SK-N-DZ (cell line): Measurements from ENCODE around the gene DOHH.
"Not testable (repeated sequence)": the region's sequence is repeated elsewhere in the genome, so short reads cannot be mapped to it uniquely, and the experiment has no call there.

Source experiments
- DNase-seq: peaks from one replicate; pipeline ENCODE4 v3.0.0-alpha.2; 2015; ENCODE audit warnings: low spot score

The DOHH gene

GRCh38 chr19:3519126-3519525 lies 18.7 kb upstream of the DOHH start:
- DNase-seq, result no peak

- DNase-seq, result no peak
Measured at GRCh38 chr19:3518659-3519058, 18.2 kb upstream of the DOHH start.

GRCh38 chr19:3518255-3518654 lies 17.8 kb upstream of the DOHH start:
- DNase-seq, result no peak

- no peak for DNase-seq
Measured at GRCh38 chr19:3517638-3518037, 17.2 kb upstream of the DOHH start.

GRCh38 chr19:3516675-3517207 lies 16.3 kb upstream of the DOHH start:
- DNase-seq, result no peak

GRCh38 chr19:3515891-3516422 lies 15.5 kb upstream of the DOHH start:
- DNase-seq, result no peak

GRCh38 chr19:3514930-3515329 lies 14.5 kb upstream of the DOHH start:
- DNase-seq, result no peak

DNA sequence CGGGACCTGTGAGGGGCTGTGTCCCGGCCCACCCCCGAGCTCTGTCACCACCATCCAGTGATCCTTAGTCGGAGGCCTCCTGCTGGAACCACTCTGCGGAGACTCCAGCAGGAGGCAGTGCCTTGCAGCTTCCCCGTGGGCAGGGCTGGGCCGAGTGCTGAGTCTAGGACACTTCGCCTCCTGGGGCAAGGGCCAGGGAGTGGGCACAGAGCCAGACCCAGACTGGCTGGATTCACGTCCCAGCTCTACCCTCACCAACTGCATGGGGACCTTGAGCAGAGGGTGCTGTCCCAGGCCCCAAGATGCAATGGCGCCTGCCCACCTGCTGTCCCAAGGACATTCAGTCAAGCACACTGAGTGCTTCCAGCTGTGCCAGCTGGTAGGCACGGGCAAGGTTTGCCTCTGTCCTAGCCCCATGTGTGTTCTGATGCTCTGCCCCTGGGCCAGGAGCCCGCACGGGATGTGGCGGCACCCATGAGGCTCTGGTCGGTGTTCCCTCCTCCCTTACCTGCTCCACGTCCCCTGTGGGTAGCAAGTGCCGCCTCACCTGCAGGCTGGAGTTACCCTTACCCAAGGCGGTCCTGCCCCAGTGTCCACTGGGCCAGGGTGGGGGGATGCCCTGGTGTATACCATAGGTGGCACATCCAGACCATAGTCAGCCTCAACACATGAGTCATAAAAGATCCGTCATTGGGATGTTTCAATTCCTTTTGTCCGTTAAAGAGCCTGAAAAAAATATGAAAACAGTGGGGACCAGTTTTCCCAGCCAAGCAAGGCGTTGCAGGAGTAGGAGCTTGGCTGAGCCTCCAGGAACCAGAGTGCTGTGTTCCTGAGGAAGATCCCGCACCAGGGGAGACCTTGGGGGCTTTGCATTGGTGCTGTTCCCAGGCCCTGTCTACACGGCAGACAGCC lies 13.0 kb upstream of the DOHH start:
- no peak for DNase-seq

- no peak for DNase-seq
Measured at GRCh38 chr19:3512562-3513228, 12.2 kb upstream of the DOHH start.

DNA sequence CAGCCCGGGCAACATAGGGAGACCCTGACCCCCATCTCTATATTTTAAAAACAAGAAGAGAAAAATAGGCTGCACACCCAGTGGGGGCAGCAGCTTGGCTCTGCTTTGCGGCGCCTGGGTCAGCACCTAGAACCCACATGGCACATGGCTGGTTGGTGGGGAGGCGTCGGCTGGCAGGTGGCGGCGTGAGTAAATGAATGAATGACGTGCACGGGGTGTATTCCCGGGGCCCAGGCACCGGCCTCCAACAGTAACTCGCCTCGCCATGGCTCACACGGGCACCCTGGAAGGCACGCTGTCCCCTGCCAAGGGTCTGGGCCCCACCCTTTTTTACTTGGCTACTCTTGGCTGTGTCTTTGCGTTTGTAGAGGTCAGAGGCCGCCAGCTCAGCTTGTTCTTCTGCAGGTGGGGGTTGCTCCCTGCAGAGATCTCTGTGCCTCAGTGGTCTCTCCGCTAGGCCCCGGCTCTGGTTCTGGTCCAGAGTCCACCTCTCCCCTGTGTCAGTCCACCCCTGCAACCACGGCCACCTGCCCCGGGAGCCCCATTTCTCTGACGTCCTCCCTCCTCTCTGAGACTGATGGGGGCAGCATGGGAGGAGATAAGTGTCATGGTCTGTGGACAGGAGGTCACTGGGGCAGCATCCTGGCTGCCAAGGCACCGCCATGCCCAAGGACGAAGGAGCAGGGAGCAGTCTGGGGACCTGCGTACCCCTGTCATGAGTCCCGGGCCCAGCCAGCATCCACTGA lies 11.2 kb upstream of the DOHH start:
- no peak for DNase-seq

DNA sequence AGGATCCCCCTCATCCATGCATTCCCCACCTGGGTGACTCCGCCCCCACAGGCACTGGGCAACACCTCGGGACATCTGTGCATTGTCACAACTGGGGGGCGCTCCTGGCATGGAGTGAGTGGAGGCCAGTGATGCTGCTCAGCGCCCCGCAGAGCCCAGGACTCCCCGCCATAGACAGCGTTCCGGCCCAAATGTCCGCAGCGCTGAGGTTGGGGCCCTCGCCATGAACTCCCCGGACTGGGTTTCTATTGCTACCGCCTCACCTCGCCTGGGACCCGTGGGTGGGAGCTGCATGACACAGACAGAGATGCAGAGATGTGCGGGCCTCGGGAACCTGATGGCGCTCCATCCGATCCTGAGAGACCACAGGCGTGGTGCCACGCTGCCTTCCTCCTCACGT lies 10.3 kb upstream of the DOHH start:
- DNase-seq, result no peak

DNA sequence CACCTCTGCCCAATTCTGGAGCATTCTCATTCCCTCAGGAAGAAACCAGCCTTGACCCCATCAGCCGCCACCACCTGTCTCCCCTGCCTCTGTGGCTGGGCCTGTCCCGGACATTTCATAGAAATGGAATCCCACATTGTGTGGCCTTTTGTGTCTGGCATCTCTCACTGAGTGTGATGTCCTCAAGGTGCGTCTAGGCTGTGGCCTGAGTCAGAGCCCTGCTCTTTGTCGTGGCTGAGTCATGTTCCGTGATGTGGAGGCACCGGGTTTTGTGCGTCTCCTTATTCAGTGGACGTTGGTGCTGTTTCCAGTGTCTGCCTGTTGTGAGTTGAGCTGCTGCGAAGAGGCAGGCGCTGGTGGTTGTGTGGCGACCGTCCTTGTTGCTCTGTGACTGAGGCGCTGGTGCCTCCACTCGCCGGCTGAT lies 9.1 kb upstream of the DOHH start:
- no peak for DNase-seq

DNA sequence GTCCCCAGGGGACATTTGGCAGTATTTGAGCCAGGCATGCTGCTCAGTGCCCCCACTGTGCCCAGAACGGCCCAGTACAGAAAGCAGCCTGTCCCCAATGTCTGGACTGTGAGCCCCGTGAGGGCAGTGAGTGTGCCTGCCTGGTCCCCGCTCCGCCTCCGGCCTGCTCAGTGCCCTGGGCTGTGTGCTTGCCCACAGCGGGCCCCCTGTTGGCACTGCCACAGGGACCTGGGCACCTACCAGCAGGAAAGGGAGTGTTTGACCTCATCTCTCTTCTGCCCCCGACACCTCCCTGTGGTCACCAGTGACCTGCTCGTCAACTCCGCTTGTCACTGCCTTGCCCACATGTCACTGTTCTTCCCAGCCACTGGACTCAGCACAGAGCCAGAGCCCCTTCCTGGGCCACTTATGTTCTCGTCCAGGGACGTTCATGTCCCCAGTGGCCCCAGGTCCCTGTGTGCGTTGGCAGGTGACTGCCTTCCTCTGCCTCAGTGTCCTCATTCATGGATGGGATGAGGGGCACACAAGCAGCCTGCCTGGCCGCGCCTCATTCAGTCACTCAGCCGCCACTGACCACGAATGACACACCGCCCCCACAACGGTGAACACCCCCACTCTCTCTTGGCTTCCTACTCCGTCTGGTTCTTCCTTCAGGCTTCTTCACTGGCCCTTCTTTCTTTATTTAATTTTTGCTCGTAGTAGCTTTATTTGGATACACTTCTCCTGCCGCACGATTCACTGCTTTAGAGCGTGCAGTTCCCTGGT lies 8.5 kb upstream of the DOHH start:
- no peak for DNase-seq

- DNase-seq, result not testable (repeated sequence)
Measured at GRCh38 chr19:3508121-3508661, 7.7 kb upstream of the DOHH start.

- no peak for DNase-seq
Measured at GRCh38 chr19:3507371-3508120, 7.1 kb upstream of the DOHH start.

DNA sequence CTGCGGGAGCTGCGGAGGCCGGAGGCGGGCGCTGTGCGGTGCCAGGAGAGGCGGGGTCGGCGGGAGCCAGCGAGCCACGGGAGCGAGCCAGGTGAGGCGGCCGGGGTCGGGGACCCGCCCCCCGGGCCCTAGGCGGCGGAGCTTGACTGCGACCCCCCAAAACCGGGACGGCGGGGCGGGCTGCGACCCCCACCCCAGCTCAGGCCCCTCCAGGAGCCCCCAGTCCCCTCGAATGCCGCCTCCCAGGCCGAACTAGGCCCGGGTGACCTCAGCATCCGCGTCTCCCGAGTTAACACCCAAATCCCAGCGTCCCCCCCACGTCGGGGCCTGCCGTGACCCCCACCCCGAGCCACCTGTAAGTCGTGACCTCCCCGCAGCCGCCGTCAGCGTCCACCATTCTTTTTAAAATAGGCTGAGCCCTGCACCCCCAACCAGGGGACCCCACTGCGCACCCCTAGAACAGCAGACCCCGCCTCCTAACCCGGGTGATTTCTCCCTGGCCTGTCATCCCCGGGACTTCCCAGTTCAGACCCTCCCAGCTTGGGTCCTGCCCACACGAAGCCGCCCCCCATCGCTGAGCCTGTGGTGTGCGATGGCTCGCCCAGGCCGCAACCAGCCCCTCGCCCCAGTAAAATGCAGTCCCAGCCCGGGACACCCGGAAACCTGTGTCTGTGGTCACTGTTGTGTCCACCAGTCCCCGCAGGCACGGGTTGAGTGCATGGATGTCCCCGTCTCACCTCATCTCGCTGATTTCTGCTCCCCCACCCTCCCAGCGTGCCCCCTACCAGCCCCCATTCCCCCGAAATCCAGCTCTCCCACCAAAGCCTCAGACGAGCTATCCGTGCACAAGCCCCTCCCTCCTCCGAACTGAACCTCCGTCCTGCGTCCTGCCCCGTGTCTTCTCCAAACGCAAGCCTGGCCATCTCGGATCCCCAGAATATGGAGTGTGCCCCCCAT lies 6.2 kb upstream of the DOHH start:
- DNase-seq, result no peak

DNA sequence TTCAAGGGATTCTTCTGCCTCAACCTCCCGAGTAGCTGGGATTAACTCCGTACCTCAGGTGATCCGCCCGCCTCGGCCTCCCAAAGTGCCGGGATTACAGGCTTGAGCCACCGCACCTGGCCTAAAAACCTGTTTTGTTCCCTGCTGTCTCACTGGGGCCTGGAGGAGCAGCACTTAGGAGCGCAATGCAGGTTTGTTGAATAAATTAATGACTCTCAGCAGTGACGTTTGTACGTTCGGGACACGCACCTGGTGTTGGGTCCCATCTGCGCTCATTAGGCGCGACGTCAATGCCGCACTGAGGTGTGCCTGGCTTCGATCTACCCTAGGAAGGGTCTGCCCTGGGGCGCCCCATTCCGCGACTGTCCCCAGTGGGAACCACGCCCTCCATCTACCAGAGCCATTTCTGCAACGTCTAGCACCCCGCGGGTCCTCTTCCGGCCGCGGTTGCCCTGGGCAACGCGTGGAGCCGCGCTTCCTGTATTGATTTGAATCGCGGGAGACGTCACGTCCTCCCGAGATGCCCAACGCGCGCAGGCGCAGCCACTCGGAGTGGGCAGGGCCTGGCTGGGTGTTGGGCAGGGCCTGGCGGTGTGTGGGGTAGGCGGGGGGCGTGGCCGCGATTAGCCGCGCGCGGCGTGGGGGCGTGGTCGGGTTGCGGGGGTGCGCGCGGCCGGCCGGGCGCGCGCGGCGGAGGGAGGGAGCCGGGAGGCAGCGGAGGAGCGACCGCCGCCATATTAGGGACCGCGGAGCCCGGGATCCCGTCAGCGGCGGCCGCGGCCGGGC lies 5.3 kb upstream of the DOHH start, which contains the start of gene FZR1:
Gene FZR1, plus strand, starts transcription at position 714 of the 786 bp plus-strand sequence. CDS start 16,679 bp downstream, outside the sequence.
- peak; percentile 96 for DNase-seq

DNA sequence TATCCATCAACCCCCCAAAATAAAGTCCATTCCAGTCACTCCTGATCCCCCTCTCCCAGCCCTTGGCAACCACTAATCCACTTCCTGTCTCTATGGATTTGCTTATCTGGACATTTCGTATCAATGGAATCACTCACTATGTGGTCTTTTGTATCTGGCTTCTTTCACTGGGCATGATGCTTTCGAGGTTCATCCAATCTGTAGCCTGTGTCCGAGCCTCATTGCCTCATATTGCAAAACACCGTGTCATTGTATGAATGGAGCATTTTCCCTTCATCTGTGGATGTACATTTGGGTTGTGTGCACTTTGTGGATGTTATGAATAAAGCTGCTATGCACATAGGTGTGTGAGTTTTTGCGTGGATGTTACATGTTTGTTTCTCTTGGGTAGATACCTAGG lies 4.3 kb upstream of the DOHH start:
- no peak for DNase-seq
